ENCODE measurements around the gene SH3D19.

Gene SH3D19

DNA sequence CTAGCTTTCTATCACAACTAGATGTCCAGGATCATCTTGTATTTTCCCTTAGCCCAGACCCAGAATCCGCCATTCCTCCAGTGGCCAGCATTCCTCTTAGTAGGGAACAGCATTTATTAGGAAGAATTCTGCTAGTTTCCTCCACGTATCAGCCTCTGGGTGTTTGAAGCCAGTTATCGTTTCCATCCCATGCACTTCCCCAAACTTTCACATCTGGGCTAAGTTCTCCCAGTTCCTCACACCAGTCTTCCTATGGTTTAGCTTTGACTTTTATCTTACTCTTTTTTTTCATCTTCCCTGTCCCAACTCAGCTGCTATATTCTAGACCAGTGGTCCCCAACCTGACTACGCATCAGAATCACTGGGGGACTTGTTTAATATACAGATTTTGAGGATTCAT, 101.9 kb downstream of the SH3D19 start:
- H3K9me3 ChIP-seq (ENCODE audit: control insufficient read depth, insufficient read depth, low read length) = no peaks in the 10 kb centered on the region
- H3K4me1 ChIP-seq (ENCODE audit: control insufficient read depth, insufficient read depth, low read length) = peaks cover 4% of the 10 kb centered on the region
- no peaks in the 10 kb centered on the region for H3K27me3 ChIP-seq (ENCODE audit: control insufficient read depth, insufficient read depth, low read length)
- no peak overlapping the region for H3K4me3 ChIP-seq (ENCODE audit: low read depth, low read length)
- H3K36me3 ChIP-seq (ENCODE audit: control insufficient read depth, insufficient read depth, low read length) = no peaks in the 10 kb centered on the region
- no peak overlapping the region for H3K9ac ChIP-seq (ENCODE audit: low read depth, low read length)

- no peaks in the 10 kb centered on the region for H3K4me1 ChIP-seq (ENCODE audit: control insufficient read depth, insufficient read depth, low read length)
- H3K9me3 ChIP-seq (ENCODE audit: control insufficient read depth, insufficient read depth, low read length) = no peaks in the 10 kb centered on the region
- H3K27me3 ChIP-seq (ENCODE audit: control insufficient read depth, insufficient read depth, low read length) = no peaks in the 10 kb centered on the region
- H3K36me3 ChIP-seq (ENCODE audit: control insufficient read depth, insufficient read depth, low read length) = no peaks in the 10 kb centered on the region
- H3K4me3 ChIP-seq (ENCODE audit: low read depth, low read length) = no peak overlapping the region
- no peak overlapping the region for H3K9ac ChIP-seq (ENCODE audit: low read depth, low read length)
These were observed 105.5 kb downstream of the SH3D19 start for GRCh38 chr4:151219948-151220347.

DNA sequence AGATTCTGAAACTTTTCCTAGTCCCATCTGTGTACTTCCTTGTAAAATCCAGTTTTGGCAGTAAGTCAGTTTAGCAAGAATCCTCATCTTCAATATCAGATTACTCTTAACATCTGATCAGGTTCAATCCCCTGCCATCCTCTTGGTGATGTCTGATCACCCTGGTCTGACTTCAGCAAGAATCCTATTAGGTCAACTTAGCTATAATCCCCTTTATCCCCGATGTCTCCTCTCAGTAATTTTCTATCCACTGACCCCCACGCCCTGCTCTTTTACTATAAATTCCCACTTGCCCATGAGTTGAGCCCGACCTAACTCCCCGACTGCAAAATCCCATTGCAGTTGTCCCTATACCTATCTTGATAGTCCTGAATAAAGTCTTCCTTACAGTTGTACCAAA, 106.3 kb downstream of the SH3D19 start:
- Histone ChIP-seq H3K4me3 (ENCODE audit: low read depth, low read length) (no peak overlapping the region), H3K36me3 (ENCODE audit: control insufficient read depth, insufficient read depth, low read length) (no peaks in the 10 kb centered on the region), H3K27me3 (ENCODE audit: control insufficient read depth, insufficient read depth, low read length) (no peaks in the 10 kb centered on the region), H3K9ac (ENCODE audit: low read depth, low read length) (no peak overlapping the region), H3K4me1 (ENCODE audit: control insufficient read depth, insufficient read depth, low read length) (no peaks in the 10 kb centered on the region), H3K9me3 (ENCODE audit: control insufficient read depth, insufficient read depth, low read length) (no peaks in the 10 kb centered on the region)

GRCh38 chr4:151218343-151218742, 107.1 kb downstream of the SH3D19 start:
- H3K36me3 ChIP-seq (ENCODE audit: control insufficient read depth, insufficient read depth, low read length) = no peaks in the 10 kb centered on the region
- H3K4me1 ChIP-seq (ENCODE audit: control insufficient read depth, insufficient read depth, low read length) = no peaks in the 10 kb centered on the region
- no peaks in the 10 kb centered on the region for H3K27me3 ChIP-seq (ENCODE audit: control insufficient read depth, insufficient read depth, low read length)
- H3K4me3 ChIP-seq (ENCODE audit: low read depth, low read length) = no peak overlapping the region
- no peaks in the 10 kb centered on the region for H3K9me3 ChIP-seq (ENCODE audit: control insufficient read depth, insufficient read depth, low read length)
- H3K9ac ChIP-seq (ENCODE audit: low read depth, low read length) = no peak overlapping the region

- no peak overlapping the region for H3K9ac ChIP-seq (ENCODE audit: low read depth, low read length)
- no peaks in the 10 kb centered on the region for H3K36me3 ChIP-seq (ENCODE audit: control insufficient read depth, insufficient read depth, low read length)
- no peaks in the 10 kb centered on the region for H3K4me1 ChIP-seq (ENCODE audit: control insufficient read depth, insufficient read depth, low read length)
- H3K4me3 ChIP-seq (ENCODE audit: low read depth, low read length) = no peak overlapping the region
- H3K9me3 ChIP-seq (ENCODE audit: control insufficient read depth, insufficient read depth, low read length) = no peaks in the 10 kb centered on the region
- no peaks in the 10 kb centered on the region for H3K27me3 ChIP-seq (ENCODE audit: control insufficient read depth, insufficient read depth, low read length)
These were observed 108.1 kb downstream of the SH3D19 start for GRCh38 chr4:151217326-151217725.

DNA sequence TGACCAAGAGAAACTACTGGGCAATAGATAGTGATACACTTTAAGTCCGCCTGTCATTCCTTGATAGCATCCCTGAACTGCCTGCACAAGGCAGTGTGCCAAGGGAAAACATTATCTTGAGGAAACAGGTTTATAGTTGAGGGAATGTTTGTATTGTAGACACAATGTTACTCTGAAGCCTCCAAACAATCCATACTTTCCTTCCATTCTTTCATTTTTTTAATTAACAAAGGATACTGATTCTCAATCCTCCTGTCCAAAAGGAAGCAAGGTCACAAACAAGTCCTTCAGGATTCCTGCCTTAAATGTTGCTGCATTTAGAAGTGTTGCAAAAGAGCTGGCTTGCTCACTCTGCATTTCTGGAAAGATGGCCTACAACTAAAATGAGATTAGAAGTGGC, 110.1 kb downstream of the SH3D19 start:
- no peaks in the 10 kb centered on the region for H3K4me1 ChIP-seq (ENCODE audit: control insufficient read depth, insufficient read depth, low read length)
- no peak overlapping the region for H3K4me3 ChIP-seq (ENCODE audit: low read depth, low read length)
- H3K27me3 ChIP-seq (ENCODE audit: control insufficient read depth, insufficient read depth, low read length) = no peaks in the 10 kb centered on the region
- no peaks in the 10 kb centered on the region for H3K9me3 ChIP-seq (ENCODE audit: control insufficient read depth, insufficient read depth, low read length)
- no peak overlapping the region for H3K9ac ChIP-seq (ENCODE audit: low read depth, low read length)
- H3K36me3 ChIP-seq (ENCODE audit: control insufficient read depth, insufficient read depth, low read length) = no peaks in the 10 kb centered on the region

- no peak overlapping the region for H3K4me3 ChIP-seq (ENCODE audit: low read depth, low read length)
- H3K9ac ChIP-seq (ENCODE audit: low read depth, low read length) = no peak overlapping the region
- H3K9me3 ChIP-seq (ENCODE audit: control insufficient read depth, insufficient read depth, low read length) = no peaks in the 10 kb centered on the region
- no peaks in the 10 kb centered on the region for H3K4me1 ChIP-seq (ENCODE audit: control insufficient read depth, insufficient read depth, low read length)
- H3K36me3 ChIP-seq (ENCODE audit: control insufficient read depth, insufficient read depth, low read length) = no peaks in the 10 kb centered on the region
- no peaks in the 10 kb centered on the region for H3K27me3 ChIP-seq (ENCODE audit: control insufficient read depth, insufficient read depth, low read length)
These were observed 117.5 kb downstream of the SH3D19 start for GRCh38 chr4:151207868-151208267.

- no peak overlapping the region for H3K4me3 ChIP-seq (ENCODE audit: low read depth, low read length)
- no peaks in the 10 kb centered on the region for H3K9me3 ChIP-seq (ENCODE audit: control insufficient read depth, insufficient read depth, low read length)
- H3K27me3 ChIP-seq (ENCODE audit: control insufficient read depth, insufficient read depth, low read length) = no peaks in the 10 kb centered on the region
- no peak overlapping the region for H3K9ac ChIP-seq (ENCODE audit: low read depth, low read length)
- no peaks in the 10 kb centered on the region for H3K4me1 ChIP-seq (ENCODE audit: control insufficient read depth, insufficient read depth, low read length)
- H3K36me3 ChIP-seq (ENCODE audit: control insufficient read depth, insufficient read depth, low read length) = no peaks in the 10 kb centered on the region
These were observed 118.2 kb downstream of the SH3D19 start for GRCh38 chr4:151207186-151207585.

DNA sequence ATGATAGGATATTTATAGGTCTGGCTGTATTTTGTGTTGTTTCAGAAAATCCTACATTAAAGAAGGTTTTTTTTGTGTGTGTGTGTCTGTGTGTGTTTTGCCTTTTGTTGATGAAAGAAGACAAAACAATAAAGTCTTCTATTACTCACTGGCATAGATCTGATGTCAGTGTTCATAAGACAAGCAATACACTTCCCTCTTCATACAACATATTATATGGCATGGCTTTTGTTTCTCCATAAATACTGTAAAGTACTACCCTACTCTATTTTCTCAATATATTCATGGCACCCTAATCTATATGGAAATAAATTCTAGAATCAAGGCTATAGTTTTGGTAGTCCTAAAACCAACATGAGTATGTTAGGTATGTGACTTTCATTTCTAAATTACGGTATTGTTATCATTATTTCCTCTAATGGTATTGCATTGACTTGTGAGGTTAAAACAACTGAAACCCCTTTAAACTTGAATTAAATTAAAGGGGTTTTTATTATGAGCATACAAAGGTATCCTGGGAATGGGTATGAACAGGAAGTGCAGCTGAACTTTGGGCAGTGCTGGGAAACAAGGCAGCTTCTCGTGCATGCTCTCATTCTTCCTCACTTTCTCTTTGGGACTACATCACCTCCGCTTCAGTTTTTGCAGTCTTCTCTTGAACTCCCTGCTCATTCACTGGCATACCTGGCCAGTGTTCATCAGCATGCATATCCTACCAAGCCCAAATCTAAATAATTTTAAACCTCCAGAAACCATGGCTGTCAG, 119.0 kb downstream of the SH3D19 start:
- H3K36me3 ChIP-seq (ENCODE audit: control insufficient read depth, insufficient read depth, low read length) = no peaks in the 10 kb centered on the region
- no peaks in the 10 kb centered on the region for H3K27me3 ChIP-seq (ENCODE audit: control insufficient read depth, insufficient read depth, low read length)
- no peaks in the 10 kb centered on the region for H3K9me3 ChIP-seq (ENCODE audit: control insufficient read depth, insufficient read depth, low read length)
- H3K4me1 ChIP-seq (ENCODE audit: control insufficient read depth, insufficient read depth, low read length) = no peaks in the 10 kb centered on the region
- H3K4me3 ChIP-seq (ENCODE audit: low read depth, low read length) = no peak overlapping the region
- H3K9ac ChIP-seq (ENCODE audit: low read depth, low read length) = no peak overlapping the region

DNA sequence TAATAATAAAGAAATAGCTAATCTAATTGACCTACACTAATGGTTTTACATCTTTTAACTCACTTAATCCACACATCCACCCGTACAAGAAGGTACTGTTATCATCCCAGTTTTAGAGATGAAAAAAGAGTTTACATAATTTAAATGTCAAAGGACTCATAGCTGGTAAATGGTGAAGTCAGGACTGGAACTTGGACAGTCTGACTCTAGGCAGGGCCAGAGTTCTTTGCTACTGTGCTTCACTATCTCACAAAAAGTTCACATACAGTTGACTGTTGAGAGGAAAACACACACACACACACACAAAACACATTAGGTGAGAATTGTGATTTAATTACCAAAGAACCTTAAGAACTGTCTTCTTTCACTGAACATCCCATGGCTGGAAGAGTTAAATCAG, 119.7 kb downstream of the SH3D19 start:
- Histone ChIP-seq H3K27me3 (ENCODE audit: control insufficient read depth, insufficient read depth, low read length) (no peaks in the 10 kb centered on the region), H3K36me3 (ENCODE audit: control insufficient read depth, insufficient read depth, low read length) (no peaks in the 10 kb centered on the region), H3K9me3 (ENCODE audit: control insufficient read depth, insufficient read depth, low read length) (no peaks in the 10 kb centered on the region), H3K4me1 (ENCODE audit: control insufficient read depth, insufficient read depth, low read length) (no peaks in the 10 kb centered on the region), H3K4me3 (ENCODE audit: low read depth, low read length) (no peak overlapping the region), H3K9ac (ENCODE audit: low read depth, low read length) (no peak overlapping the region)

- H3K4me1 ChIP-seq (ENCODE audit: control insufficient read depth, insufficient read depth, low read length) = no peaks in the 10 kb centered on the region
- no peaks in the 10 kb centered on the region for H3K9me3 ChIP-seq (ENCODE audit: control insufficient read depth, insufficient read depth, low read length)
- H3K27me3 ChIP-seq (ENCODE audit: control insufficient read depth, insufficient read depth, low read length) = no peaks in the 10 kb centered on the region
- no peak overlapping the region for H3K4me3 ChIP-seq (ENCODE audit: low read depth, low read length)
- no peaks in the 10 kb centered on the region for H3K36me3 ChIP-seq (ENCODE audit: control insufficient read depth, insufficient read depth, low read length)
- no peak overlapping the region for H3K9ac ChIP-seq (ENCODE audit: low read depth, low read length)
These were observed 120.4 kb downstream of the SH3D19 start for GRCh38 chr4:151204925-151205524.

DNA sequence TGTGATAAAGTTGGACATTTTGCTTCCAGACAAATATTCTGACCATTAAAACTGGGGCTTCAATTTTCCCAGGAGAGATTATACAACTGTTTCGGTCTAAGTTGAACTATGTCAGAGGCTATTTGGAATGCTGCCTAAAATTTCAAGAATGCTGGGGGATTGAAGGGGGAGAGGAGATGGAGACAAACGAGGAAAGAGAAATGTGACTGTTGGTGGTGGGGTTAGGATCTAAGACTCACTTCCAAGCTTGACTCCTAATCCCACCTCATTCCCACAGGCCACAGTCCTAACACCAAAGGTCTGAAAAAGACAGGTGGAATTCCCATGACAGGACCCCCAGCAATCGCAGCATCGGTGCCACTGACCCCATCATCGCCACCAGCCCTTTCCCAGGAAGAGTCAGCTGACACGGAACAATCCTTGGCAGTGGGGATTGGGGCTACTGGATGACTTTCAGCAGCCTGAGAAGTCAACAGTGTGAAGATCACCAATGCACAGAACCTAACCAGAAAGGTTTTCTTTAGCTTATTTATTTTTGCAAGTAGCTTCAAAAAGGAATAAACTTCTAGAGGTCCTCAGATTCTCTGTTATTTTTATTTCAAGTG, 122.5 kb downstream of the SH3D19 start:
- Histone ChIP-seq H3K9ac (ENCODE audit: low read depth, low read length) (no peak overlapping the region), H3K4me3 (ENCODE audit: low read depth, low read length) (no peak overlapping the region), H3K9me3 (ENCODE audit: control insufficient read depth, insufficient read depth, low read length) (no peaks in the 10 kb centered on the region), H3K36me3 (ENCODE audit: control insufficient read depth, insufficient read depth, low read length) (no peaks in the 10 kb centered on the region), H3K27me3 (ENCODE audit: control insufficient read depth, insufficient read depth, low read length) (no peaks in the 10 kb centered on the region), H3K4me1 (ENCODE audit: control insufficient read depth, insufficient read depth, low read length) (no peaks in the 10 kb centered on the region)
